ENCODE data around the gene CSPG4.
"Not testable (repeated sequence)": the region's sequence is repeated elsewhere in the genome, so short reads cannot be mapped to it uniquely, and the experiment has no call there.

The CSPG4 gene

DNA sequence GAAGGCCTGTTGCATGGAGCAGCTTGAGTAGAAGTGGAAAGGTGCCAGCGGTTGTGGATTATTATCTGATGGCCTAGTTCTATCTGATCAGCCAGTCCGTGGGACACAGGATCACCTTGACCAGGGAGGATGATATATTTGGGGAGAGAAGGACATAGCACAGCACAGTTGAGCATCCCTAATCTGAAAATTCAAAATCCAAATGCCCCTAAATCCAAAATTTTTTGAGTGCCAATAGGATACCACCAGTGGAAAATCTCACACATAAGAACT lies 6.0 kb downstream of the CSPG4 start:
- Histone ChIP-seq H3K4me1 (ENCODE audit: control insufficient read depth in 1 of 2, insufficient read depth in 2 of 2, low read length in 2 of 2) (peaks cover 0 to 45% of the 10 kb centered on the region in 2 donors), H3K27me3 (ENCODE audit: low read depth, low read length) (no peaks in the 10 kb centered on the region), H3K27ac (ENCODE audit: low read length) (no peak overlapping the region)

DNA sequence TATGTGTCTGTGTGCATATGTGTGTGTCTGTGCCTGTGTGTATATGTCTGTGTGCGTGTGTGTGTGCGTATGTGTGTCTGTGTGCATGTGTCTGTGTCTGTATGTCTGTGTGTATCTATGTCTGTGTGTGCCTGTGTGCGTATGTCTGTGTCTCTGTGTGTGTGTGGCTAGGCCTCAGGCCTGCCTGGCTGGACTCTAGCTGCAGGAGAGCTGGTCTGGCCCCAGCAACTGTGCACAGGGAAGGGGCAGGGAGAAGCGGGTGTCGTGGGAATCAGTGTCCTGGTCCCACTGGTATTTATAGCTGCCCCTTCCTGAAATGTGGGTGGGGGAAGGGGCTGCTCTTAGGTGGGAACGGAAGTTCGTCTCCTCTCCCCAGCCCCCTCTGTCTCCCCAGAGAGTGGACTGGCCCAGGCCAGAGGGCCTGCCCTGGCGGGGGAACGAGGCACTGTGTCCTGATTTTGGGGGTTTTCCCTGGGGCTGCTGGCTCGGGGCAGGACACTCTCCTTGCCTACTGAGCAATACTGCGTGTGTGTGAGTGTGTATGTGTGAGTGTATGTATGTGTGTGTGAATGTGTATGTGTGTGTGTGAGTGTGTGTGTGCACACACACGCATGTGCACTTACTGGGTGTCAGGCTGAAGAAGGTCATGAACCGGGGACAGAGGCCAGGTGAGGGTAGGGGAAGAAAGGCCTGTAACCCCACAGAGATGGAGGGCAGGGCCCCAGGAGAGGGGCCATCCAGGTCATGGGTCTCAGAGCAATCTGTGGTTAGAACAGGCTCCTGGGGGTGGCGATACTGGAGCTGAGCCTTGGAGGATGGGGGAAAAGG lies 6.6 kb downstream of the CSPG4 start:
- no peaks in the 10 kb centered on the region for H3K27me3 ChIP-seq (ENCODE audit: low read depth, low read length)
- no peak overlapping the region for H3K4me3 ChIP-seq (ENCODE audit: low read depth in 1 of 2, low read length in 2 of 2)
- H3K4me1 ChIP-seq (ENCODE audit: control insufficient read depth in 1 of 2, insufficient read depth in 2 of 2, low read length in 2 of 2) = peaks cover 0 to 49% of the 10 kb centered on the region in 2 donors
- peaks cover 0 to 4% of the 10 kb centered on the region in 2 donors for H3K36me3 ChIP-seq (ENCODE audit: control insufficient read depth in 1 of 2, insufficient read depth in 2 of 2, low read length in 2 of 2)
- H3K27ac ChIP-seq (ENCODE audit: low read length) = no peak overlapping the region
- no peaks in the 10 kb centered on the region for H3K9me3 ChIP-seq (ENCODE audit: control insufficient read depth in 1 of 2, low read length in 2 of 2)

More for the DNA sequence above, 6.0 kb downstream of the CSPG4 start:
- no peaks in the 10 kb centered on the region for H3K9me3 ChIP-seq (ENCODE audit: control insufficient read depth in 1 of 2, low read length in 2 of 2)
- H3K36me3 ChIP-seq (ENCODE audit: control insufficient read depth in 1 of 2, insufficient read depth in 2 of 2, low read length in 2 of 2) = peaks cover 0 to 4% of the 10 kb centered on the region in 2 donors
- no peak overlapping the region for H3K4me3 ChIP-seq (ENCODE audit: low read depth in 1 of 2, low read length in 2 of 2)

DNA sequence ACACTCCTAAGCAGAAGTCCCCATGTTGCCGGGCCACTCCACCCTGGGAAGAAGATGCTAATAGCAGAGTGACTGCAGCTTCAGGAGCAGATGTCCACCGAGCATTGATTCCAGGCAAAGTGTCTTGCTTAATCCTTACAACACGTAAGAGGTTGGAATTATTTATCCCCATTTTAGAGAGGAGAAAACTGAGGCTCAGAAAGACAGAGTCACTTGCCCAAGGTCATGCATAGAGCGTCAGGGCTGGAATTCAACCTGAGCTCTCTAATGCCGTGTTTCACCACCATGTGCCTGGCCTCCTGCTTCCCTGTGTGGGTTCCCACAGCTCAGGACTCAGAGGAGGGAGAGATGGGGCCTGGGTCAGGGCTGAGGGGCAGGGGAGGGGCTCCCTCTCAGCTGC lies 7.3 kb downstream of the CSPG4 start:
- not testable (repeated sequence) for H3K27me3 ChIP-seq (ENCODE audit: low read depth, low read length); H3K36me3 ChIP-seq (ENCODE audit: control insufficient read depth in 1 of 2, insufficient read depth in 2 of 2, low read length in 2 of 2); H3K9me3 ChIP-seq (ENCODE audit: control insufficient read depth in 1 of 2, low read length in 2 of 2); H3K4me3 ChIP-seq (ENCODE audit: low read depth in 1 of 2, low read length in 2 of 2); H3K27ac ChIP-seq (ENCODE audit: low read length)
- H3K4me1 ChIP-seq (ENCODE audit: control insufficient read depth in 1 of 2, insufficient read depth in 2 of 2, low read length in 2 of 2) = peaks cover 0 to 56% of the 10 kb centered on the region in 2 donors

DNA sequence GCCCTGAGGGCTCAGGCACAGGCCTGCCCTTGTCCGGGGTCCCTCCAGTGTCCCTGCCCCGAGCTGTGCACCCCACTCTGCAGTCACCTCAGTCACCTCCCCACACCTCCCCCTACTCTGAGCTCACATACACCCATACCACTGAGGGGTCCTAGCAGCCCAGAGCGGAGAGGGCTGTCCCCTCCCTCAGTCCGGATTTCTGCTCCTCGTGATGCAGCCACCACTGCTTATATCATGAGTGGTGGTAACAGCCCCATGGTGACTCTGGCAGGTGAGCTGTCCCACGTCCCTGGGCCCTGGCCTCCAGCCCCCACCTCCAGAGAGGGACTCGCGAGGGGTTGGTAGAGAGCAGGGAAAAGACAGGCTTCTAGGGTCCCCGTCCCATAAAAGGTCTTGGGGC lies 8.0 kb downstream of the CSPG4 start:
- H3K36me3 ChIP-seq (ENCODE audit: control insufficient read depth in 1 of 2, insufficient read depth in 2 of 2, low read length in 2 of 2) = peaks cover 0 to 4% of the 10 kb centered on the region in 2 donors
- no peak overlapping the region for H3K27ac ChIP-seq (ENCODE audit: low read length)
- no peaks in the 10 kb centered on the region for H3K9me3 ChIP-seq (ENCODE audit: control insufficient read depth in 1 of 2, low read length in 2 of 2)
- no peaks in the 10 kb centered on the region for H3K27me3 ChIP-seq (ENCODE audit: low read depth, low read length)
- H3K4me1 ChIP-seq (ENCODE audit: control insufficient read depth in 1 of 2, insufficient read depth in 2 of 2, low read length in 2 of 2) = peaks cover 0 to 62% of the 10 kb centered on the region in 2 donors
- peak overlapping the region in 1 of 2 donors; percentile 35 for H3K4me3 ChIP-seq (ENCODE audit: low read depth in 1 of 2, low read length in 2 of 2)

DNA sequence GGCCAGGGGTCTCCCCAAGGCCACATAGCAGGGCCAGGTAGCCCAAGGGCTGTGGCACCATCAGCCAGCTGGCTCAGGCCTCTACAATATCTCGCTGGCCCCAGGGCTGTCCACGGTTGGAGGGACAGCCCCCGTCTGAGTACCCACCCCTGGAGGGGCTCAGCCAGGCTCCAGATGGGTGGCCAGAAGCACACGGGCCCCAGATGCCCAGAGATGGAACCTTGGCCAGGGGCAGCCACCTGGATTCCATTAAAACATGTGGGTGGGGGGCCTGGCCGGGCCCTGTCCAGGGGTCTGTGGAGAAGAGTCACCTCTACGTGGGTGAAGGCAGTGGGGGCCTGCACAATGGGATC lies 8.4 kb downstream of the CSPG4 start:
- peak overlapping the region in 1 of 2 donors; percentile 35 for H3K4me3 ChIP-seq (ENCODE audit: low read depth in 1 of 2, low read length in 2 of 2)
- H3K36me3 ChIP-seq (ENCODE audit: control insufficient read depth in 1 of 2, insufficient read depth in 2 of 2, low read length in 2 of 2) = peaks cover 0 to 4% of the 10 kb centered on the region in 2 donors
- H3K9me3 ChIP-seq (ENCODE audit: control insufficient read depth in 1 of 2, low read length in 2 of 2) = no peaks in the 10 kb centered on the region
- no peak overlapping the region for H3K27ac ChIP-seq (ENCODE audit: low read length)
- no peaks in the 10 kb centered on the region for H3K27me3 ChIP-seq (ENCODE audit: low read depth, low read length)
- peaks cover under 1 to 65% of the 10 kb centered on the region in 2 donors for H3K4me1 ChIP-seq (ENCODE audit: control insufficient read depth in 1 of 2, insufficient read depth in 2 of 2, low read length in 2 of 2)

DNA sequence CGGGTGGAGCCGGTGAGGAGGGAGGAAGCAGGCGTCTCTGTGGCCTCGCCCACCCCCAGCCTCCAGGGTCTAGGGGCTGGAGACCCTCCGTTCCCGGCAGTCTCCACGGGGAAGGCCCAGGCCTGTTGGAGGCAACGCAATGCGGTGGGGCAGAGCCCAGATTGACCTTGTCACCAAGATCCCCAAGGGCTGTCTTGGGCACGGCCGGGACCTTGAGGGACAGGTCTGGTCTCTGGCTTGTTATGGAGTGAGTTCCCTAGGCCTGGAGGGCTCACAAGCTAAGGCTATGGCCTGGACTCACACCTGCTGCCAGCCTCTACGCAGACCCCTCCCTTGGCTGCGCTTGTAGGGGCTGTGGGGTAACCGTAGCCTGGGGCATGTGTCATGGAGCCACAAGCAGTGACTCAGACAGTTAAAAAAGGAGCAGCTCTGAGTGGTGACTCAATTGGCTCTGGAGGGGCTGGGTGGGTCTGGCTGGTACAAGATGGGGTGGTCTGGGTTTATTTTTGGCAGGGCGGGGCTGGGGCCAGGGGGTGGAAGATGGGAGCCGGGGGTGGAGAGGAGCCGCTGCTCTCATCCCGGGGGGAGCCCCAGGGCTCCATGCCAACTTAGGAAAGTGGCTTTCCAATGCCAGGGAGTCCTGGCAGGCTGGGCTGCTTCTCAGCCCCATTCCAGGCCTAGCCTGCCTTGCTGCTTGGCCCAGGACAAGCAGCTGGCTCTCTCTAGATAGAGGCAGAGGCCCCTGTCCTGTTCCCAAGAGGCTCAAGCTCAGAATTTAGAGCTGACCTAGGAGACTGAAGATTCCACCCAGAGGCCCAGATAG lies 9.0 kb downstream of the CSPG4 start:
- not testable (repeated sequence) for H3K27ac ChIP-seq (ENCODE audit: low read length); H3K9me3 ChIP-seq (ENCODE audit: control insufficient read depth in 1 of 2, low read length in 2 of 2); H3K27me3 ChIP-seq (ENCODE audit: low read depth, low read length); H3K36me3 ChIP-seq (ENCODE audit: control insufficient read depth in 1 of 2, insufficient read depth in 2 of 2, low read length in 2 of 2)
- H3K4me3 ChIP-seq (ENCODE audit: low read depth in 1 of 2, low read length in 2 of 2) = peak overlapping the region in 1 of 2 donors; percentile 35
- peaks cover 4 to 64% of the 10 kb centered on the region in 2 donors for H3K4me1 ChIP-seq (ENCODE audit: control insufficient read depth in 1 of 2, insufficient read depth in 2 of 2, low read length in 2 of 2)

DNA sequence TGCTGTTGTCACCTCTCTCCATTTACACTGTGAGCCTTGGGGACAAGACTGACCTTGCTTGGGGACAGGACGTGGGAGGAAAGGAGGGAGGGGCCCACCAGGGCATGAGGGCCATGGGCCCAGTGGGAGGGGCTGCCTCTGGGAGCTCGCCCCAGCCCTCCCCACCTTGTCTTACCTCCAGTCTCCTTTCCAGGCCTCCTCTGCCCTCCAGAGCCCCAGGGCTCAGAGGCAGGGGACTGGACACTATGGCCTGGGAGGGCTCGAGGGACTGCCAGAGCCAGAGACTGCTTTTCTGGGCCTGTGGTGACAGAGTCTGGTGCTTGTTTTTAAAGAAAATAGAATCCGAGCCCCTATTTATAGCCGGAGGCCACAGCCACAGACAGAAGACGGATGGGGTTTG lies 10.2 kb downstream of the CSPG4 start:
- Histone ChIP-seq H3K27ac (ENCODE audit: low read length) (no peak overlapping the region), H3K27me3 (ENCODE audit: low read depth, low read length) (no peaks in the 10 kb centered on the region), H3K36me3 (ENCODE audit: control insufficient read depth in 1 of 2, insufficient read depth in 2 of 2, low read length in 2 of 2) (peaks cover 0 to 4% of the 10 kb centered on the region in 2 donors), H3K4me3 (ENCODE audit: low read depth in 1 of 2, low read length in 2 of 2) (no peak overlapping the region), H3K9me3 (ENCODE audit: control insufficient read depth in 1 of 2, low read length in 2 of 2) (no peaks in the 10 kb centered on the region), H3K4me1 (ENCODE audit: control insufficient read depth in 1 of 2, insufficient read depth in 2 of 2, low read length in 2 of 2) (peaks cover 4 to 73% of the 10 kb centered on the region in 2 donors)

DNA sequence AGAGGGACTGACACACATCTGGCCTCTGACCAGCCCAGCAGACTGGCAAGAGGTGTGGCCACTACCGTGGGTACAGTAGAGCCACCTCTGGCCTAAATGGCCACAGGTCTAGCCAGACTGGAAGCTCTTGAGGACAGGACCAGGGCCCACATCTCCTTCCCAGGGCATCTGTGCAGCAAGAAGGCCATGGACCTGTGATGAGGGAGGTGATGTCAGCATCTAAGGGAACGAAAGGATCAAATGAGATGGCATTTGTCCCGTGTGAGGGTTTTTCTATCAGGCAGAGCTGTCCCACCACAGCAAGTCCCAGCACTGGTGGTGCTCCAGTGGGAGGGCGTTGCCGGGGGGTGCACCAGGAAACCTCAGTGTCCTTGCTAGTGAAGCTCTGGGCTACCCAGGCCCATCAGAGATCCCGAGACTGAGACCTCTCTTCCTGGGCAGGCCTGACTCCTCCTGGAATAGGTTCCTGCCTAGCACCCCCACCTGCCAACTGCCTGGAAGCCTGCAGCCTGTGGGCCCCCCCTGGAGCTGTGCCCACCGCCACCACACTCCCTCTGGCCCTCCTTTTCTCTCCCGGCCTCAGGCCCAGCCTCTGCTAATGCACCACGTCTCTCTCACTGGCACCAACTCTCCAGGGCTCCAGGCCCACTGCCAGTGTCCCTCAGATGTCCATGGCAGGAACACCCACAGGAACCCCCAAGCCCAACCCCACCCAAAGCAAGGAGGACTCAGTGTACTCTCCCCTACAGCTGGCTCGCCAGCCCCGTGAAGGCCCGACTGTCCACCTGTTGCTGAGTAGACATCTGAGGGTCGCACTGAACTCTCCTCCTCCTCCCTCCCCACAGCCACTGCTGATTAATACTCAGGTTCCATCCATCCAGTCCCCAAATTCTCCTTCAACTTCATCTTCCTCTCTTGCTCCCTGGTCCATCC lies 11.3 kb downstream of the CSPG4 start:
- Histone ChIP-seq H3K4me1 (ENCODE audit: control insufficient read depth in 1 of 2, insufficient read depth in 2 of 2, low read length in 2 of 2) (peaks cover 4 to 78% of the 10 kb centered on the region in 2 donors), H3K27ac (ENCODE audit: low read length) (peak overlapping the region; percentile 63)
- not testable (repeated sequence) for H3K9me3 ChIP-seq (ENCODE audit: control insufficient read depth in 1 of 2, low read length in 2 of 2); H3K4me3 ChIP-seq (ENCODE audit: low read depth in 1 of 2, low read length in 2 of 2); H3K36me3 ChIP-seq (ENCODE audit: control insufficient read depth in 1 of 2, insufficient read depth in 2 of 2, low read length in 2 of 2); H3K27me3 ChIP-seq (ENCODE audit: low read depth, low read length)

DNA sequence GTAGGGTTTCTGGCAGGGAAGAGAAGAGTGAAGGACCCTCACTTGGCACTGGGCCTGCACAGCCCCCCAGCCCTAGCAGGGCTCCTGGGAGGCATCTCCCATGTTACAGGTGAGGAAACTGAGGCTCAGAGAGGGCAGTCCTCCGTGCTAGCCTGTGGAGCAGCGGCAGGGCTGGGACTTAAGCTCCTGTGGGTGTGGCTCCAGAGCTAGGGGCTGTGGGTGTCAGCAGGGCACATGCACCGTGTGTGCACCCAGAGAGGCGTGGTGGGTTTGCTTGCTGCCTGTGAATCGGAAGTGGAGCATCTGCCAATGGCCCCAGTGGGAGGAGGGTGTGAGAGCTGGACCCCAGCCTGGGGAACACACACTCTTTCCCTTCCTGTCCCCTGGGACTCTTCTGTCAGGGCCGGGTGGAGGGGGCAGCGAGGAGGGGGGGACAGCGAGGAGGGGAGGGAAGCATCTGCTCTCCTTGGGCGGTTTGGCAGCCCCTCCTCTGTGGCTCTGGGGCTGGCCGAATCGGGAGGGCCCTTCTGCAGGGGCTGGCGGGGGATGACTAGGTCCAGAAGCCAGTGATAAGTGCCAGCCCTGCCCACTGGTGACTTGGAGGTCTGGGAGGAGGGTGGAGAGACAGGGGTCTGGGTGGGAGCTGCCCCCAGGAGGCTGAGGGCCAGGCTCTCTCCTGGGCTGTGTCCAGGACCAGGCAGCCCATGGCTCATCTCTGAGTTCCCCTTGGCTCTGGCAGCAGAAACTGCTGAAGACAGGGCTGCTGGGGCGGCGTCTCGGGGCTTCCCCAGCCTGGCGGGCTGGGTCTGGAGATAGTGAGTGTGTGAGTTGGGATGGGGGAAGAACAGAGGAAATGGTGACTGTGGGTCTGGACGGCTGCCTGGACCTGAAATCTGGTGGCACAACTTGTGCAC lies 12.4 kb downstream of the CSPG4 start:
- H3K36me3 ChIP-seq (ENCODE audit: control insufficient read depth in 1 of 2, insufficient read depth in 2 of 2, low read length in 2 of 2); H3K27me3 ChIP-seq (ENCODE audit: low read depth, low read length); H3K9me3 ChIP-seq (ENCODE audit: control insufficient read depth in 1 of 2, low read length in 2 of 2); H3K4me3 ChIP-seq (ENCODE audit: low read depth in 1 of 2, low read length in 2 of 2); H3K27ac ChIP-seq (ENCODE audit: low read length): not testable (repeated sequence)
- H3K4me1 ChIP-seq (ENCODE audit: control insufficient read depth in 1 of 2, insufficient read depth in 2 of 2, low read length in 2 of 2) = peaks cover 4 to 77% of the 10 kb centered on the region in 2 donors

DNA sequence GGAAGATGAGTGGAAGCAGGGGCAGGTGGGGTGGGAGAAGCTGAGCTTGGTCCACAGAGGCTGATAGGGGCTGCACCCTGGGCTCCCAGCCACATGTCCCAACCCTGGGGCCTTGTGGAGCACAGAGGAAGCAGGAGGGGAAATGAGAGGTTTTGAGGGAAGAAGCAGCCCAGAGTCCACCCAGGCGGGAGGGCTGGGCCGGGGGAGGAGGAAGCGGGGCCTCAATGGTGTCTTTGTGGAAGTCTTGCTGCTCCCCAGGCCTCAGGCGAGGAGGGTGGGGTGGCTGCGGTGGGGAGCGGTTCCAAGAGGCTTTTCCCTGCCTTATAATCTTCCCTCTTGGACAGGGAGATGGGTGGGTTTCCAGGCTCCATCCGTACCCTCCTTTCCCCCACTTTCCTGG lies 13.1 kb downstream of the CSPG4 start:
- not testable (repeated sequence) for H3K4me3 ChIP-seq (ENCODE audit: low read depth in 1 of 2, low read length in 2 of 2); H3K27me3 ChIP-seq (ENCODE audit: low read depth, low read length); H3K9me3 ChIP-seq (ENCODE audit: control insufficient read depth in 1 of 2, low read length in 2 of 2); H3K27ac ChIP-seq (ENCODE audit: low read length); H3K36me3 ChIP-seq (ENCODE audit: control insufficient read depth in 1 of 2, insufficient read depth in 2 of 2, low read length in 2 of 2)
- peaks cover 10 to 77% of the 10 kb centered on the region in 2 donors for H3K4me1 ChIP-seq (ENCODE audit: control insufficient read depth in 1 of 2, insufficient read depth in 2 of 2, low read length in 2 of 2)
